ENCODE measurements around the gene NEUROD4. TPM values are rescaled to one million over a fixed set of nuclear protein-coding genes. Genes with fewer than 3 reads are reported as not detected.

The NEUROD4 gene
- total RNA-seq, 2 experiments from 2014 or later, result not detected

DNA sequence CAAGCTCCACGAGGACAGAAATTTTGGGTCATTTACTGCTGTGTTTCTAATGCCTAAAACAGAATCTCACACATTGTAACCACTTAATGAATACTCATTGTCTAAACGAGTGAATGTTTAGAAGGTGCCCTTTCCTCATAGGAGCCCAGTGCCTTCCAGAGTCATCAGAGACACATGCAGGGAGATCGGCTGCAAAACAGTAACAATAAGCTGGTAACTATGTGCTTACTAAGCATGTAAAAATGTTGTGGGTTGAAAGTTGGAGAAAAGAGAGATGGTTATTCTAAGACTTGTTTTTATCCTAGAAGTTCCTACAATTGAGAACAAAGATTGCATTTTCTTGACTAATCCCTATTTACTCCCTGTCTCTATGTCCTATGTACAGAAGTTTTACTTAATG is 42.6 kb upstream of the NEUROD4 start:
- CTCF ChIA-PET (ENCODE audit: unreplicated experiment), result no interaction called here
- Histone ChIP-seq H3K4me2 (ENCODE audit: low read length) (no peak overlapping the region), H3K9me3 (ENCODE audit: low read length) (no peaks in the 10 kb centered on the region), H3K79me2 (ENCODE audit: insufficient read depth, low read depth, low read length) (no peaks in the 10 kb centered on the region), H3K4me1 (ENCODE audit: insufficient read depth, low read length, poor library complexity, severe bottlenecking) (no peaks in the 10 kb centered on the region), H3K9me2 (ENCODE audit: insufficient read depth, low read length) (no peaks in the 10 kb centered on the region), H2AFZ (ENCODE audit: low read length) (no peak overlapping the region), H3K27ac (ENCODE audit: low read depth, low read length, poor library complexity, severe bottlenecking) (no peak overlapping the region), H4K20me1 (ENCODE audit: insufficient read depth, low read length) (no peaks in the 10 kb centered on the region), H3K36me3 (ENCODE audit: insufficient read depth, low read length) (peaks cover 23% of the 10 kb centered on the region), H3K4me3 (ENCODE audit: low read depth, low read length, poor library complexity, severe bottlenecking) (no peak overlapping the region)
- BruUV-seq (replicated peaks), result no TSS peak
- POLR2A ChIA-PET, result interaction anchor here (0.8 kb wide), 1 partner anchor 9 kb away, joined by 3 read pairs; no protein-coding TSS in a partner anchor
- TF ChIP-seq EZH2phosphoT487 (IDR thresholded peaks at IDR 0.05; ENCODE audit: borderline replicate concordance, low read depth, low read length), result no peak
- TF ChIP-seq, protein P1, sequence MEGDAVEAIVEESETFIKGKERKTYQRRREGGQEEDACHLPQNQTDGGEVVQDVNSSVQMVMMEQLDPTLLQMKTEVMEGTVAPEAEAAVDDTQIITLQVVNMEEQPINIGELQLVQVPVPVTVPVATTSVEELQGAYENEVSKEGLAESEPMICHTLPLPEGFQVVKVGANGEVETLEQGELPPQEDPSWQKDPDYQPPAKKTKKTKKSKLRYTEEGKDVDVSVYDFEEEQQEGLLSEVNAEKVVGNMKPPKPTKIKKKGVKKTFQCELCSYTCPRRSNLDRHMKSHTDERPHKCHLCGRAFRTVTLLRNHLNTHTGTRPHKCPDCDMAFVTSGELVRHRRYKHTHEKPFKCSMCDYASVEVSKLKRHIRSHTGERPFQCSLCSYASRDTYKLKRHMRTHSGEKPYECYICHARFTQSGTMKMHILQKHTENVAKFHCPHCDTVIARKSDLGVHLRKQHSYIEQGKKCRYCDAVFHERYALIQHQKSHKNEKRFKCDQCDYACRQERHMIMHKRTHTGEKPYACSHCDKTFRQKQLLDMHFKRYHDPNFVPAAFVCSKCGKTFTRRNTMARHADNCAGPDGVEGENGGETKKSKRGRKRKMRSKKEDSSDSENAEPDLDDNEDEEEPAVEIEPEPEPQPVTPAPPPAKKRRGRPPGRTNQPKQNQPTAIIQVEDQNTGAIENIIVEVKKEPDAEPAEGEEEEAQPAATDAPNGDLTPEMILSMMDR (conservative IDR thresholded peaks at IDR 0.05; ENCODE audit: low read length), result no peak
- DNase-seq (ENCODE audit: low spot score), result no peak
- intact Hi-C loops (cut with micrococcal nuclease; ENCODE audit: unreplicated experiment), result no loop called here

DNA sequence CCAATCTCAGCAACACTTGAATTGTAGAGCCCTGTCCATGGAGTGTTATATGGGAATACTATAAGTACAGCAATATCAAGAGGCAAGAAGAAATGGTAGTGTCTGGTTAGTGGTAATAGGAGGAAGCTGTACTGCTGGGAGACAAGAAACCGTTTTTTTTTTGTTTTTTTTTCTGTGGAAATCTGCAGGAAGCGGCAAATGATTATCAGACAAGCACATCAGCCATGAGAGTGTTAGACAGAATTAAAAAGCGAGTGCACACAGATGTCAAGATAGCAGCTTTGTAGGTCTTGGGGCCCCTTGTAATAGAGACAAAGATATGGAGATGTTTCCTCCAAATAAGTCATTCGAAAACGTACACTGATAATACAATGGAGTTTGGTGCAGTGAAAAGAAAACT is 41.9 kb upstream of the NEUROD4 start:
- H3K79me2 ChIP-seq (ENCODE audit: insufficient read depth, low read depth, low read length), result no peaks in the 10 kb centered on the region
- peaks cover 3% of the 10 kb centered on the region for H3K4me1 ChIP-seq (ENCODE audit: insufficient read depth, low read length, poor library complexity, severe bottlenecking)
- peaks cover 23% of the 10 kb centered on the region for H3K36me3 ChIP-seq (ENCODE audit: insufficient read depth, low read length)
- no peak overlapping the region for H2AFZ ChIP-seq (ENCODE audit: low read length)
- TF ChIP-seq, protein P1 (conservative IDR thresholded peaks at IDR 0.05; ENCODE audit: low read length), result no peak
- TF ChIP-seq EZH2phosphoT487 (IDR thresholded peaks at IDR 0.05; ENCODE audit: borderline replicate concordance, low read depth, low read length), result no peak
- intact Hi-C loops (cut with micrococcal nuclease; ENCODE audit: unreplicated experiment), result no loop called here
- no peak overlapping the region for H3K4me2 ChIP-seq (ENCODE audit: low read length)
- POLR2A ChIA-PET, result no interaction called here
- no peak overlapping the region for H3K27ac ChIP-seq (ENCODE audit: low read depth, low read length, poor library complexity, severe bottlenecking)
- no peak for DNase-seq (ENCODE audit: low spot score)
- CTCF ChIA-PET (ENCODE audit: unreplicated experiment), result no interaction called here
- H4K20me1 ChIP-seq (ENCODE audit: insufficient read depth, low read length), result no peaks in the 10 kb centered on the region
- no peak overlapping the region for H3K4me3 ChIP-seq (ENCODE audit: low read depth, low read length, poor library complexity, severe bottlenecking)
- no TSS peak for BruUV-seq (replicated peaks)
- H3K9me2 ChIP-seq (ENCODE audit: insufficient read depth, low read length), result no peaks in the 10 kb centered on the region
- H3K9me3 ChIP-seq (ENCODE audit: low read length), result no peaks in the 10 kb centered on the region

DNA sequence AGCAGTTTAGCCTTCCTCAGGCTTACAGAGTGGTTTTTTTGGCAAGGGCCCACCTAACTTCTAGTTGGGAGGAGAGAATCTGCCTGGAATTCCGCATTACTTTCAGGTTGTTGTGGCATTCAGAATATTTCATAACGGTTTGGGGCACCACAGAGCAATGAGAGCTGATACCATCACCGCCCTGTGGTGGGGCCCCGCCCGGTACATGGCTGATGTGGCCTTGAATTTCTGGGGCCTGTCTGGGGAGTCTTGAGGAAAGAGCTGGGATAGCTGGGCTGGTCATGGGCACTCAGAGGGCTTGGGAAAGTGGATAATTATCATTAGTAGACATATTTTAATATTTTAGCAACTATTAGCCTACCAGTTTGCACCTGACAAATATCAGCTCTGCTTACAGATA is 39.4 kb upstream of the NEUROD4 start:
- Histone ChIP-seq H4K20me1 (ENCODE audit: insufficient read depth, low read length) (no peaks in the 10 kb centered on the region), H3K4me2 (ENCODE audit: low read length) (no peak overlapping the region), H3K4me3 (ENCODE audit: low read depth, low read length, poor library complexity, severe bottlenecking) (no peak overlapping the region), H2AFZ (ENCODE audit: low read length) (no peak overlapping the region), H3K36me3 (ENCODE audit: insufficient read depth, low read length) (peaks cover 10% of the 10 kb centered on the region), H3K9me3 (ENCODE audit: low read length) (no peaks in the 10 kb centered on the region), H3K4me1 (ENCODE audit: insufficient read depth, low read length, poor library complexity, severe bottlenecking) (peaks cover 25% of the 10 kb centered on the region), H3K9me2 (ENCODE audit: insufficient read depth, low read length) (no peaks in the 10 kb centered on the region), H3K27ac (ENCODE audit: low read depth, low read length, poor library complexity, severe bottlenecking) (no peak overlapping the region), H3K79me2 (ENCODE audit: insufficient read depth, low read depth, low read length) (peaks cover 5% of the 10 kb centered on the region; the same call in 1 of the 2 replicates)
- intact Hi-C loops (cut with micrococcal nuclease; ENCODE audit: unreplicated experiment), result loop anchor here (10.0 kb wide), 1 partner anchor 664 kb away; no protein-coding TSS in a partner anchor
- no TSS peak for BruUV-seq (replicated peaks)
- ChIA-PET POLR2A (interaction anchor here (0.6 kb wide), 1 partner anchor 142 kb away, joined by 3 read pairs; no protein-coding TSS in a partner anchor), CTCF (ENCODE audit: unreplicated experiment) (no interaction called here)
- TF ChIP-seq, protein P1 (conservative IDR thresholded peaks at IDR 0.05; ENCODE audit: low read length), result no peak
- no peak for TF ChIP-seq EZH2phosphoT487 (IDR thresholded peaks at IDR 0.05; ENCODE audit: borderline replicate concordance, low read depth, low read length)
- no peak for DNase-seq (ENCODE audit: low spot score)
